HFF-Myc (cell line): Measurements from ENCODE around the gene PIGN.

Source experiments
- DNase-seq: peaks from one replicate; pipeline ENCODE4 v3.0.0-alpha.2; 2011; ENCODE audit warnings: low read depth; ENCODE audit errors: extremely low read depth
- H3K4me3 ChIP-seq: replicated peaks from 2 replicates; pipeline ENCODE4 v1.5.1; 2011; ENCODE audit warnings: low read depth, mild to moderate bottlenecking, control low read depth, low read length
- CTCF ChIP-seq: IDR thresholded peaks from 2 replicates; pipeline ENCODE4 v1.5.1; 2012; ENCODE audit warnings: mild to moderate bottlenecking, low read depth, low read length, control low read depth; ENCODE audit errors: missing control alignments

Gene PIGN

GRCh38 chr18:62009521-62009920 is 177.3 kb downstream of the PIGN start:
- no peak for TF ChIP-seq CTCF

GRCh38 chr18:62001396-62001795 is 185.5 kb downstream of the PIGN start:
- DNase-seq: no peak
- no peak for TF ChIP-seq CTCF
- no peak overlapping the region for H3K4me3 ChIP-seq

More at GRCh38 chr18:62009521-62009920, 177.3 kb downstream of the PIGN start:
- DNase-seq: no peak
- H3K4me3 ChIP-seq: no peak overlapping the region

- H3K4me3 ChIP-seq: no peak overlapping the region
- TF ChIP-seq CTCF: no peak
- DNase-seq: peak; percentile 97
These were observed 187.9 kb downstream of the PIGN start for GRCh38 chr18:61998957-61999356.

- peak; percentile 25 for DNase-seq
- TF ChIP-seq CTCF: no peak
- no peak overlapping the region for H3K4me3 ChIP-seq
These were observed 188.5 kb downstream of the PIGN start for GRCh38 chr18:61998335-61998734.

GRCh38 chr18:61995618-61996017 is 191.2 kb downstream of the PIGN start:
- DNase-seq: no peak
- TF ChIP-seq CTCF: no peak
- H3K4me3 ChIP-seq: no peak overlapping the region

- TF ChIP-seq CTCF: no peak
- no peak overlapping the region for H3K4me3 ChIP-seq
- no peak for DNase-seq
These were observed 193.0 kb downstream of the PIGN start for GRCh38 chr18:61993831-61994230.

GRCh38 chr18:61992923-61993322 is 193.9 kb downstream of the PIGN start:
- H3K4me3 ChIP-seq: no peak overlapping the region
- no peak for TF ChIP-seq CTCF
- no peak for DNase-seq
